Sciatic nerve (tissue), 2 donors: ENCODE results near the gene RETN. TPM values are rescaled to one million over a fixed set of nuclear protein-coding genes. Genes with fewer than 3 reads are reported as not detected.
A peak's percentile ranks its signal among the peaks of the same experiment; 100 is the strongest.
"Not testable (repeated sequence)": the region's sequence is repeated elsewhere in the genome, so short reads cannot be mapped to it uniquely, and the experiment has no call there.

Experiments
- ATAC-seq: fragments of 200-7000 bp; cut with Tn5 transposase; one replicate; pipeline ENCODE4 v1.9.1; 2020; ENCODE audit warnings: mild to moderate bottlenecking, moderate library complexity
- DNase-seq: peaks from one replicate; pipeline ENCODE4 v3.0.0-alpha.2; 2020; ENCODE audit warnings: low spot score
- intact Hi-C: fragments of 100-400 bp; cut with DNase I; formaldehyde crosslinking; loops from one replicate; pipeline ENCODE4 v1.14.2; 2022
- total RNA-seq: library from RNA; stranded (reverse); fragmentation: NEBNext Ultra II Directional; extraction: Animal tissue kit (Norgen Biotek cat#: 25700); gene quantifications from one replicate; pipeline ENCODE4 v1.2.1, GENCODE V29; 2021
- donor health status: DM: no; HTN: no; CAD: no.
- donor health status: DM: no; HTN: no; CAD: no.

RETN gene
- total RNA-seq, 1 donor from 2014 or later, result 1.1 TPM

- intact Hi-C loops, result no loop called here
- no peak for DNase-seq
- peak; percentile 70 for ATAC-seq
Observed at GRCh38 chr19:7636691-7637373, 32.0 kb upstream of the RETN start, which contains the start of gene STXBP2. Gene STXBP2, plus strand, starts transcription at chr19:7637110. Its CDS starts 40 bp downstream, at chr19:7637150.

- peak; percentile 46 for ATAC-seq
- DNase-seq, result no peak
- intact Hi-C loops, result no loop called here
Observed at GRCh38 chr19:7637374-7638256, 31.2 kb upstream of the RETN start.

GRCh38 chr19:7638802-7639465, 29.9 kb upstream of the RETN start:
- ATAC-seq, result no peak
- intact Hi-C loops, result no loop called here
- DNase-seq, result no peak

GRCh38 chr19:7639863-7640348, 28.9 kb upstream of the RETN start:
- intact Hi-C loops, result no loop called here
- DNase-seq (no peak), ATAC-seq (no peak)

- intact Hi-C loops, result no loop called here
- ATAC-seq, result no peak
- DNase-seq, result no peak
Observed at GRCh38 chr19:7640803-7641202, 28.0 kb upstream of the RETN start.

GRCh38 chr19:7641290-7642276, 27.3 kb upstream of the RETN start:
- intact Hi-C loops, result no loop called here
- ATAC-seq, result no peak
- DNase-seq, result no peak

GRCh38 chr19:7642295-7643030, 26.4 kb upstream of the RETN start:
- no peak for ATAC-seq
- no peak for DNase-seq
- intact Hi-C loops, result no loop called here

GRCh38 chr19:7643031-7643415, 25.8 kb upstream of the RETN start:
- no peak for ATAC-seq
- DNase-seq, result no peak
- intact Hi-C loops, result no loop called here

- DNase-seq, ATAC-seq, intact Hi-C loops: not testable (repeated sequence)
Observed at GRCh38 chr19:7643629-7644549, 25.0 kb upstream of the RETN start.

GRCh38 chr19:7644550-7644877, 24.3 kb upstream of the RETN start:
- intact Hi-C loops, result no loop called here
- DNase-seq (no peak), ATAC-seq (no peak)

- ATAC-seq (no peak), DNase-seq (no peak)
- intact Hi-C loops, result no loop called here
Observed at GRCh38 chr19:7645163-7645562, 23.7 kb upstream of the RETN start.

- ATAC-seq, result no peak
- intact Hi-C loops, result no loop called here
- DNase-seq, result no peak
Observed at GRCh38 chr19:7645656-7646425, 23.0 kb upstream of the RETN start.

- DNase-seq (no peak), ATAC-seq (no peak)
- intact Hi-C loops, result no loop called here
Observed at GRCh38 chr19:7646426-7646700, 22.5 kb upstream of the RETN start.

GRCh38 chr19:7647156-7647555, 21.7 kb upstream of the RETN start:
- DNase-seq, result no peak
- intact Hi-C loops, result no loop called here
- ATAC-seq, result no peak

GRCh38 chr19:7648265-7649014, 20.4 kb upstream of the RETN start:
- no peak for DNase-seq
- intact Hi-C loops, result no loop called here
- no peak for ATAC-seq

GRCh38 chr19:7650148-7650547, 18.7 kb upstream of the RETN start:
- no peak for ATAC-seq
- intact Hi-C loops, result no loop called here
- DNase-seq, result no peak
